ENCODE results near the gene KRTAP10-7. TPM values are rescaled to one million over a fixed set of nuclear protein-coding genes. Genes with fewer than 3 reads are reported as not detected.
"Not testable (repeated sequence)": the region's sequence is repeated elsewhere in the genome, so short reads cannot be mapped to it uniquely, and the experiment has no call there.

Gene KRTAP10-7
- polyA plus RNA-seq, 3 donors: not detected

- Histone ChIP-seq H2AFZ (ENCODE audit: insufficient read depth, low read depth, low read length, poor library complexity, severe bottlenecking) (no peak overlapping the region), H3K36me3 (replicated peaks in 1 of 2; ENCODE audit: control insufficient read depth in 1 of 2, insufficient read depth in 2 of 2, low read length in 2 of 2) (no peaks in the 10 kb centered on the region), H3K9me3 (replicated peaks in 1 of 2; ENCODE audit: control insufficient read depth in 1 of 2, insufficient read depth in 1 of 2, low read length in 2 of 2) (peaks cover 34 to 37% of the 10 kb centered on the region in 2 donors), H4K20me1 (ENCODE audit: insufficient read depth, low read length) (no peaks in the 10 kb centered on the region), H3K27ac (ENCODE audit: low read depth in 1 of 2, low read length in 2 of 2) (no peak overlapping the region), H3K79me2 (ENCODE audit: insufficient read depth, low read length) (no peaks in the 10 kb centered on the region), H3K9ac (ENCODE audit: insufficient read depth, low read length, poor library complexity, severe bottlenecking) (no peak overlapping the region), H3K4me2 (replicated peaks; ENCODE audit: extremely low read depth, low read length, poor library complexity, severe bottlenecking) (no peak overlapping the region), H3K4me3 (replicated peaks in 1 of 3; ENCODE audit: low read depth in 2 of 3, low read length in 3 of 3) (no peak overlapping the region), H3K4me1 (ENCODE audit: control insufficient read depth in 1 of 2, insufficient read depth in 2 of 2, low read length in 2 of 2) (no peaks in the 10 kb centered on the region), H3K27me3 (ENCODE audit: control insufficient read depth in 2 of 2, insufficient read depth in 2 of 2, low read length in 2 of 2) (no peaks in the 10 kb centered on the region)
- H3K27me3 Mint-ChIP-seq (ENCODE audit: low read depth in 3 of 3): peaks cover 3 to 11% (median 8%) of the 10 kb centered on the region in 3 donors
- intact Hi-C loops (cut with micrococcal nuclease): no loop called here
- 86% methylated on average over 7 of the region's 14 CpGs for WGBS (ENCODE audit: insufficient coverage)
- no peak for TF ChIP-seq CTCF (IDR thresholded peaks at IDR 0.05)
- no peak overlapping the region for H3K4me3 Mint-ChIP-seq
- H3K36me3 Mint-ChIP-seq: no peaks in the 10 kb centered on the region
- DNase-seq: no peak
- peaks cover 19 to 51% (median 43%) of the 10 kb centered on the region in 7 donors for H3K9me3 Mint-ChIP-seq
- no peak overlapping the region for H3K27ac Mint-ChIP-seq
- no peaks in the 10 kb centered on the region for H3K4me1 Mint-ChIP-seq
Observed at GRCh38 chr21:44643741-44644310, 43.4 kb downstream of the KRTAP10-7 start.

GRCh38 chr21:44644878-44645277, 44.5 kb downstream of the KRTAP10-7 start:
- H3K27ac Mint-ChIP-seq: no peak overlapping the region

GRCh38 chr21:44646366-44647221, 46.2 kb downstream of the KRTAP10-7 start, which contains the start of gene KRTAP10-11:
TSS of gene KRTAP10-11 (plus strand) at chr21:44646414. CDS start at chr21:44646459, 45 bp downstream.
- H3K9ac ChIP-seq (ENCODE audit: insufficient read depth, low read length, poor library complexity, severe bottlenecking); H3K4me3 Mint-ChIP-seq; H3K27me3 ChIP-seq (ENCODE audit: control insufficient read depth in 2 of 2, insufficient read depth in 2 of 2, low read length in 2 of 2); DNase-seq; H3K36me3 Mint-ChIP-seq; intact Hi-C loops (cut with micrococcal nuclease); H3K4me1 Mint-ChIP-seq; H3K27me3 Mint-ChIP-seq (ENCODE audit: low read depth in 3 of 3); H3K4me3 ChIP-seq (replicated peaks in 1 of 3; ENCODE audit: low read depth in 2 of 3, low read length in 3 of 3); H2AFZ ChIP-seq (ENCODE audit: insufficient read depth, low read depth, low read length, poor library complexity, severe bottlenecking); H3K4me1 ChIP-seq (ENCODE audit: control insufficient read depth in 1 of 2, insufficient read depth in 2 of 2, low read length in 2 of 2); H3K4me2 ChIP-seq (replicated peaks; ENCODE audit: extremely low read depth, low read length, poor library complexity, severe bottlenecking); H4K20me1 ChIP-seq (ENCODE audit: insufficient read depth, low read length); H3K27ac ChIP-seq (ENCODE audit: low read depth in 1 of 2, low read length in 2 of 2); H3K79me2 ChIP-seq (ENCODE audit: insufficient read depth, low read length); H3K27ac Mint-ChIP-seq; H3K36me3 ChIP-seq (replicated peaks in 1 of 2; ENCODE audit: control insufficient read depth in 1 of 2, insufficient read depth in 2 of 2, low read length in 2 of 2): not testable (repeated sequence)
- 84% methylated on average over 17 of the region's 21 CpGs for WGBS (ENCODE audit: insufficient coverage)
- peaks cover 17 to 42% (median 30%) of the 10 kb centered on the region in 7 donors for H3K9me3 Mint-ChIP-seq
- peaks cover 14 to 26% of the 10 kb centered on the region in 2 donors for H3K9me3 ChIP-seq (replicated peaks in 1 of 2; ENCODE audit: control insufficient read depth in 1 of 2, insufficient read depth in 1 of 2, low read length in 2 of 2)

More at GRCh38 chr21:44644878-44645277, 44.5 kb downstream of the KRTAP10-7 start:
- no CpG with 5 or more reads among the region's 2 CpGs for WGBS (ENCODE audit: insufficient coverage)
- no peaks in the 10 kb centered on the region for H3K4me1 Mint-ChIP-seq
- no peaks in the 10 kb centered on the region for H3K27me3 ChIP-seq (ENCODE audit: control insufficient read depth in 2 of 2, insufficient read depth in 2 of 2, low read length in 2 of 2)
- no peak overlapping the region for H2AFZ ChIP-seq (ENCODE audit: insufficient read depth, low read depth, low read length, poor library complexity, severe bottlenecking)
- intact Hi-C loops (cut with micrococcal nuclease): no loop called here
- H3K9ac ChIP-seq (ENCODE audit: insufficient read depth, low read length, poor library complexity, severe bottlenecking): no peak overlapping the region
- no peaks in the 10 kb centered on the region for H3K4me1 ChIP-seq (ENCODE audit: control insufficient read depth in 1 of 2, insufficient read depth in 2 of 2, low read length in 2 of 2)
- no peaks in the 10 kb centered on the region for H4K20me1 ChIP-seq (ENCODE audit: insufficient read depth, low read length)
- peaks cover 29 to 34% of the 10 kb centered on the region in 2 donors for H3K9me3 ChIP-seq (replicated peaks in 1 of 2; ENCODE audit: control insufficient read depth in 1 of 2, insufficient read depth in 1 of 2, low read length in 2 of 2)
- TF ChIP-seq CTCF (IDR thresholded peaks at IDR 0.05): no peak
- no peak overlapping the region for H3K27ac ChIP-seq (ENCODE audit: low read depth in 1 of 2, low read length in 2 of 2)
- no peak overlapping the region for H3K4me2 ChIP-seq (replicated peaks; ENCODE audit: extremely low read depth, low read length, poor library complexity, severe bottlenecking)
- peaks cover 19 to 48% (median 43%) of the 10 kb centered on the region in 7 donors for H3K9me3 Mint-ChIP-seq
- DNase-seq: no peak
- H3K36me3 Mint-ChIP-seq: no peaks in the 10 kb centered on the region
- peaks cover 3 to 10% (median 8%) of the 10 kb centered on the region in 3 donors for H3K27me3 Mint-ChIP-seq (ENCODE audit: low read depth in 3 of 3)
- H3K79me2 ChIP-seq (ENCODE audit: insufficient read depth, low read length): no peaks in the 10 kb centered on the region
- no peaks in the 10 kb centered on the region for H3K36me3 ChIP-seq (replicated peaks in 1 of 2; ENCODE audit: control insufficient read depth in 1 of 2, insufficient read depth in 2 of 2, low read length in 2 of 2)
- H3K4me3 Mint-ChIP-seq: no peak overlapping the region
- H3K4me3 ChIP-seq (replicated peaks in 1 of 3; ENCODE audit: low read depth in 2 of 3, low read length in 3 of 3): no peak overlapping the region
